Motor neuron (in vitro differentiated cells): ENCODE data around the gene PTPN21. TPM values are rescaled to one million over a fixed set of nuclear protein-coding genes. Genes with fewer than 3 reads are reported as not detected.

Experiments used
- ATAC-seq, 8 experiments: fragments of 200-7000 bp; cut with Tn5 transposase; replicated peaks in 6 of 8; 2 replicates each; pipeline ENCODE4 v1.8.0; 2021; ENCODE audit warnings: mild to moderate bottlenecking in 8 of 8, moderate library complexity in 8 of 8
- H3K27ac ChIP-seq, 2 donors: fragments of 250-450 bp; sonication (Bioruptor Pico); 2 replicates each; pipeline ENCODE4 v1.9.0; 2021; ENCODE audit warnings: antibody characterized with exemption in 2 of 2, mild to moderate bottlenecking in 2 of 2, moderate library complexity in 1 of 2
- H3K4me1 ChIP-seq, 2 donors: fragments of 250-450 bp; sonication (Bioruptor Pico); replicated peaks in 1 of 2; 2 replicates each; pipeline ENCODE4 v1.6.1; 2021; ENCODE audit warnings: antibody characterized with exemption in 2 of 2, mild to moderate bottlenecking in 2 of 2, moderate library complexity in 1 of 2
- H3K4me3 ChIP-seq, 5 donors: fragments of 250-450 bp; sonication (Bioruptor Pico); 2 replicates each; pipeline ENCODE4 v1.9.0; 2021; ENCODE audit warnings: antibody characterized with exemption in 5 of 5, mild to moderate bottlenecking in 5 of 5, moderate library complexity in 4 of 5
- WGBS, 10 experiments: fragments of 450-650 bp; shearing (Covaris generic); methylation state at CpG; one replicate each; pipeline ENCODE4 v1.0.0; 2022; 5-methylcytosine and 5-hydroxymethylcytosine counted together
- in situ Hi-C, 9 experiments: fragments of 400-800 bp; cut with MboI; loops; one replicate each; pipeline ENCODE4 v1.15.0; 2021; ENCODE audit warnings: low sequenced_read_pairs in 9 of 9, low pct_unique_long_range_greater_than_20kb in 2 of 9; ENCODE audit not compliant: unreplicated experiment in 9 of 9
- total RNA-seq, 8 experiments: library from RNA; unstranded; fragments of 300-600 nt; gene quantifications; 2 replicates each; pipeline versions ENCODE4 v1.2.3 to v1.2.4, GENCODE V29; 2022

PTPN21 gene
- total RNA-seq, 8 experiments from 2014 or later = 3.6 to 19.2 (median 5.1) TPM

- 0 to 80% (median 32%) methylated on average over 1 to 5 of the region's 5 CpGs; no CpG with 5 or more reads in 2 of the 10 experiments for WGBS, 10 experiments
- in situ Hi-C loops = no loop called here
- Histone ChIP-seq H3K4me1 (peaks cover 5 to 6% of the 10 kb centered on the region in 2 donors), H3K4me3 (no peak overlapping the region), H3K27ac (no peak overlapping the region)
- peak in 4 of 8 experiments; percentile 16 to 61 (median 46) for ATAC-seq
These were observed 36.0 kb downstream of the PTPN21 start for GRCh38 chr14:88518592-88519512.

GRCh38 chr14:88516861-88517357, 37.9 kb downstream of the PTPN21 start:
- in situ Hi-C loops = no loop called here
- Histone ChIP-seq H3K4me1 (peaks cover 5 to 6% of the 10 kb centered on the region in 2 donors), H3K27ac (no peak overlapping the region), H3K4me3 (no peak overlapping the region)
- 0 to 80% (median 20%) methylated on average over 1 to 7 of the region's 7 CpGs; no CpG with 5 or more reads in 1 of the 10 experiments for WGBS, 10 experiments
- no peak for ATAC-seq

- ATAC-seq = no peak
- Histone ChIP-seq H3K4me3 (no peak overlapping the region), H3K27ac (no peak overlapping the region), H3K4me1 (peaks cover 5 to 6% of the 10 kb centered on the region in 2 donors)
- in situ Hi-C loops = no loop called here
- WGBS, 10 experiments = 30 to 80% (median 47%) methylated on average over 1 of the region's 1 CpG; no CpG with 5 or more reads in 2 of the 10 experiments
These were observed 39.1 kb downstream of the PTPN21 start for GRCh38 chr14:88515499-88516221.

GRCh38 chr14:88507208-88507607, 47.6 kb downstream of the PTPN21 start:
- in situ Hi-C loops = no loop called here
- no peak for ATAC-seq
- Histone ChIP-seq H3K4me3 (no peak overlapping the region), H3K27ac (no peak overlapping the region), H3K4me1 (no peaks in the 10 kb centered on the region)
- 86 to 100% (median 100%) methylated on average over 1 of the region's 1 CpG; no CpG with 5 or more reads in 2 of the 10 experiments for WGBS, 10 experiments

GRCh38 chr14:88505621-88506020, 49.2 kb downstream of the PTPN21 start:
- no peak overlapping the region for H3K4me3 ChIP-seq
- H3K4me1 ChIP-seq = no peaks in the 10 kb centered on the region
- in situ Hi-C loops = no loop called here
- no peak overlapping the region for H3K27ac ChIP-seq
- ATAC-seq = peak in 1 of 8 experiments; percentile 14

GRCh38 chr14:88504602-88505001, 50.2 kb downstream of the PTPN21 start:
- 70 to 100% (median 100%) methylated on average over 1 to 2 of the region's 2 CpGs; no CpG with 5 or more reads in 1 of the 10 experiments for WGBS, 10 experiments
- in situ Hi-C loops = no loop called here
- no peak for ATAC-seq

GRCh38 chr14:88503754-88504406, 50.9 kb downstream of the PTPN21 start:
- in situ Hi-C loops = no loop called here
- no peaks in the 10 kb centered on the region for H3K4me1 ChIP-seq
- ATAC-seq = no peak
- H3K4me3 ChIP-seq = no peak overlapping the region
- H3K27ac ChIP-seq = no peak overlapping the region
- 74 to 100% (median 95%) methylated on average over 1 to 2 of the region's 2 CpGs; no CpG with 5 or more reads in 1 of the 10 experiments for WGBS, 10 experiments

More at GRCh38 chr14:88504602-88505001, 50.2 kb downstream of the PTPN21 start:
- Histone ChIP-seq H3K4me3 (no peak overlapping the region), H3K27ac (no peak overlapping the region), H3K4me1 (no peaks in the 10 kb centered on the region)

GRCh38 chr14:88502740-88503139, 52.1 kb downstream of the PTPN21 start:
- Histone ChIP-seq H3K4me1 (no peaks in the 10 kb centered on the region), H3K4me3 (no peak overlapping the region), H3K27ac (no peak overlapping the region)
- no peak for ATAC-seq
- in situ Hi-C loops = no loop called here
- 58 to 100% (median 87%) methylated on average over 1 to 4 of the region's 4 CpGs; no CpG with 5 or more reads in 3 of the 10 experiments for WGBS, 10 experiments

GRCh38 chr14:88500611-88501010, 54.2 kb downstream of the PTPN21 start:
- ATAC-seq = no peak
- no peak overlapping the region for H3K27ac ChIP-seq
- in situ Hi-C loops = no loop called here
- no peaks in the 10 kb centered on the region for H3K4me1 ChIP-seq
- WGBS, 10 experiments = 71 to 100% (median 98%) methylated on average over 1 to 2 of the region's 2 CpGs; no CpG with 5 or more reads in 2 of the 10 experiments
- H3K4me3 ChIP-seq = no peak overlapping the region

- Histone ChIP-seq H3K4me1 (no peaks in the 10 kb centered on the region), H3K27ac (no peak overlapping the region), H3K4me3 (no peak overlapping the region)
- 63 to 100% (median 94%) methylated on average over 1 to 6 of the region's 6 CpGs; no CpG with 5 or more reads in 1 of the 10 experiments for WGBS, 10 experiments
- in situ Hi-C loops = loop anchor here in 1 of 9 experiments (10.0 kb wide), 1 partner anchor 56 kb away; the partner anchor contains the start of gene PTPN21
- no peak for ATAC-seq
These were observed 55.6 kb downstream of the PTPN21 start for GRCh38 chr14:88499225-88499624.

GRCh38 chr14:88496414-88496813, 58.4 kb downstream of the PTPN21 start:
- ATAC-seq = no peak
- H3K4me1 ChIP-seq = no peaks in the 10 kb centered on the region
- no peak overlapping the region for H3K27ac ChIP-seq
- H3K4me3 ChIP-seq = no peak overlapping the region
- in situ Hi-C loops = loop anchor here in 1 of 9 experiments (10.0 kb wide), 1 partner anchor 58 kb away; the partner anchor contains the start of gene PTPN21
- 72 to 100% (median 96%) methylated on average over 2 to 3 of the region's 3 CpGs for WGBS, 10 experiments

GRCh38 chr14:88493392-88494185, 61.2 kb downstream of the PTPN21 start:
- H3K4me3 ChIP-seq = no peak overlapping the region
- in situ Hi-C loops = loop anchor here in 1 of 9 experiments (10.0 kb wide), 1 partner anchor 61 kb away; the partner anchor contains the start of gene PTPN21
- H3K4me1 ChIP-seq = no peaks in the 10 kb centered on the region
- no peak for ATAC-seq
- WGBS, 10 experiments = 40 to 100% (median 90%) methylated on average over 1 to 4 of the region's 6 CpGs; no CpG with 5 or more reads in 2 of the 10 experiments
- H3K27ac ChIP-seq = no peak overlapping the region
